WTC11 (cell line): Measurements from ENCODE around the gene EP400. TPM values are rescaled to one million over a fixed set of nuclear protein-coding genes. Genes with fewer than 3 reads are reported as not detected.

Experiments
- ATAC-seq: fragments of 200-7000 bp; cut with Tn5 transposase; 2 replicates; pipeline ENCODE4 v1.10.0; 2021; ENCODE audit warnings: mild to moderate bottlenecking, moderate library complexity
- CTCF ChIA-PET: fragments of 300-600 bp; sonication (Branson Sonifier 250); formaldehyde crosslinking; loops from one replicate; lab custom pipeline; 2021; ENCODE audit warnings: antibody characterized with exemption; lab: Charles Lee
- POLR2A ChIA-PET: fragments of 350-600 bp; sonication (Branson Sonifier 250); formaldehyde crosslinking; loops from one replicate; lab custom pipeline; 2021; ENCODE audit warnings: antibody characterized with exemption; lab: Charles Lee
- DNase-seq: peaks from one replicate; pipeline ENCODE4 v3.0.0; 2021; ENCODE audit warnings: low spot score
- H3K27ac Mint-ChIP-seq: 2 replicates; pipeline ENCODE4 v1.8.0; 2021; ENCODE audit warnings: mixed read lengths
- H3K27me3 Mint-ChIP-seq: 2 replicates; pipeline ENCODE4 v1.8.0; 2021; ENCODE audit warnings: low read depth, mild to moderate bottlenecking, moderate library complexity, mixed read lengths
- H3K36me3 Mint-ChIP-seq: 2 replicates; pipeline ENCODE4 v1.8.0; 2021; ENCODE audit warnings: mixed read lengths
- H3K4me1 Mint-ChIP-seq: 2 replicates; pipeline ENCODE4 v1.8.0; 2022; ENCODE audit warnings: mixed read lengths
- H3K4me3 Mint-ChIP-seq: 2 replicates; pipeline ENCODE4 v1.8.0; 2021; ENCODE audit warnings: mild to moderate bottlenecking, moderate library complexity, mixed read lengths
- H3K9me3 Mint-ChIP-seq: 2 replicates; pipeline ENCODE4 v1.8.0; 2021; ENCODE audit warnings: mixed read lengths
- ATF6 ChIP-seq: sonication (generic); formaldehyde crosslinking; IDR thresholded peaks from 2 replicates; pipeline ENCODE4 v1.8.1; 2023; ENCODE audit warnings: mild to moderate bottlenecking, missing genetic modification reagents
- EMX1 ChIP-seq: fragments of 250-450 bp; sonication (Bioruptor Pico); IDR thresholded peaks from 2 replicates; pipeline ENCODE4 v1.8.0; 2021; ENCODE audit warnings: mild to moderate bottlenecking
- FOXP1 ChIP-seq: sonication (generic); formaldehyde crosslinking; IDR thresholded peaks from 2 replicates; pipeline ENCODE4 v1.8.0; 2022; ENCODE audit warnings: missing genetic modification reagents, mild to moderate bottlenecking, moderate library complexity, borderline replicate concordance
- GTF2I ChIP-seq: fragments of 250-450 bp; sonication (Bioruptor Pico); conservative IDR thresholded peaks from 2 replicates; pipeline ENCODE4 v1.4.0; 2021; ENCODE audit warnings: mild to moderate bottlenecking
- IRF2 ChIP-seq: sonication (generic); formaldehyde crosslinking; IDR thresholded peaks from 2 replicates; pipeline ENCODE4 v1.8.0; 2022; ENCODE audit warnings: low read depth, missing genetic modification reagents, borderline replicate concordance
- KAT7 ChIP-seq: sonication (generic); formaldehyde crosslinking; IDR thresholded peaks from 2 replicates; pipeline ENCODE4 v1.8.1; 2023; ENCODE audit warnings: missing genetic modification reagents, mild to moderate bottlenecking, borderline replicate concordance
- NR2C2 ChIP-seq: sonication (generic); formaldehyde crosslinking; IDR thresholded peaks from 2 replicates; pipeline ENCODE4 v1.8.0; 2022; ENCODE audit warnings: mild to moderate bottlenecking, missing genetic modification reagents
- SMAD3 ChIP-seq: sonication (generic); formaldehyde crosslinking; IDR thresholded peaks from 2 replicates; pipeline ENCODE4 v1.8.0; 2022; ENCODE audit warnings: missing genetic modification reagents, mild to moderate bottlenecking, borderline replicate concordance
- TCF7 ChIP-seq: sonication (generic); formaldehyde crosslinking; IDR thresholded peaks from 2 replicates; pipeline ENCODE4 v1.8.0; 2022; ENCODE audit warnings: mild to moderate bottlenecking, low read depth, missing genetic modification reagents, moderate library complexity
- USF2 ChIP-seq: sonication (generic); formaldehyde crosslinking; IDR thresholded peaks from 2 replicates; pipeline ENCODE4 v1.8.1; 2023; ENCODE audit warnings: mild to moderate bottlenecking, missing genetic modification reagents, moderate library complexity
- ZNF416 ChIP-seq: fragments of 250-450 bp; sonication (Bioruptor Pico); IDR thresholded peaks from 2 replicates; pipeline ENCODE4 v1.9.0; 2021; ENCODE audit warnings: mild to moderate bottlenecking, inconsistent platforms
- ZNF425 ChIP-seq: fragments of 250-450 bp; sonication (Bioruptor Pico); conservative IDR thresholded peaks from 2 replicates; pipeline ENCODE4 v1.9.0; 2021; ENCODE audit warnings: mild to moderate bottlenecking
- total RNA-seq: library from RNA; stranded (reverse); gene quantifications from 3 replicates; pipeline ENCODE4 v1.2.3, GENCODE V29; 2021
- TF ChIP-seq, protein P1 (sequence below): sonication (generic); formaldehyde crosslinking; conservative IDR thresholded peaks from 2 replicates; pipeline ENCODE4 v1.8.1; 2023; ENCODE audit warnings: mild to moderate bottlenecking, low read depth, missing genetic modification reagents, moderate library complexity
- TF ChIP-seq, protein P2 (sequence below): fragments of 250-450 bp; sonication (Bioruptor Pico); IDR thresholded peaks from 2 replicates; pipeline ENCODE4 v1.9.0; 2021; ENCODE audit warnings: mild to moderate bottlenecking
- TF ChIP-seq, protein P3 (sequence below): sonication (generic); formaldehyde crosslinking; IDR thresholded peaks from 2 replicates; pipeline ENCODE4 v1.8.0; 2023; ENCODE audit warnings: mild to moderate bottlenecking, missing genetic modification reagents

The EP400 gene
- total RNA-seq, 1 experiment from 2014 or later = 75.8 TPM

DNA sequence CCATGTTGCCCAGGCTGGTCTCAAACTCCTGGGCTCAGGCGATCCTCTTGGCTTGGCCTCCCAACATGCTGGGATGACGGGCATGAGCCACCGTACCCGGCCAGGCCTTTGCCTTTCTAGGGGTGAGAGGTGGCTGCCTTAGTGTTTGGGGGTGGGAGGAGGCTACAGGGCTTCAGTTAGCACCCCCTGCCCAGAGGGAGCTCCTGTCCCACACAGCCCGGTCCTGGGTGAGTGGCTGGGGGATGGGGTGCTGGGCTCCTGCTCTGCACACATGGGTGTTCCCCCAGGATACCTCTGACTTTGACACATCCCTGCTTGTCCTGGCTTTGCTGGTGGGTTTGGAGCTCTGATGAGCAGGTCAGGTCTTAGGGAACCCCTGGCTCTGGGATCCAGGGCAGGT is 45.4 kb upstream of the EP400 start:
- TF ChIP-seq GTF2I (CRISPR knock-in tag) (no peak), KAT7 (CRISPR knock-in tag) (no peak), IRF2 (CRISPR knock-in tag) (no peak), FOXP1 (CRISPR knock-in tag) (no peak), ATF6 (no peak), TCF7 (CRISPR knock-in tag) (no peak), EMX1 (CRISPR knock-in tag) (no peak), ZNF425 (CRISPR knock-in tag) (no peak), NR2C2 (CRISPR knock-in tag) (no peak), USF2 (CRISPR knock-in tag) (no peak), ZNF416 (CRISPR knock-in tag) (no peak), SMAD3 (CRISPR knock-in tag) (no peak)
- TF ChIP-seq, protein P1, sequence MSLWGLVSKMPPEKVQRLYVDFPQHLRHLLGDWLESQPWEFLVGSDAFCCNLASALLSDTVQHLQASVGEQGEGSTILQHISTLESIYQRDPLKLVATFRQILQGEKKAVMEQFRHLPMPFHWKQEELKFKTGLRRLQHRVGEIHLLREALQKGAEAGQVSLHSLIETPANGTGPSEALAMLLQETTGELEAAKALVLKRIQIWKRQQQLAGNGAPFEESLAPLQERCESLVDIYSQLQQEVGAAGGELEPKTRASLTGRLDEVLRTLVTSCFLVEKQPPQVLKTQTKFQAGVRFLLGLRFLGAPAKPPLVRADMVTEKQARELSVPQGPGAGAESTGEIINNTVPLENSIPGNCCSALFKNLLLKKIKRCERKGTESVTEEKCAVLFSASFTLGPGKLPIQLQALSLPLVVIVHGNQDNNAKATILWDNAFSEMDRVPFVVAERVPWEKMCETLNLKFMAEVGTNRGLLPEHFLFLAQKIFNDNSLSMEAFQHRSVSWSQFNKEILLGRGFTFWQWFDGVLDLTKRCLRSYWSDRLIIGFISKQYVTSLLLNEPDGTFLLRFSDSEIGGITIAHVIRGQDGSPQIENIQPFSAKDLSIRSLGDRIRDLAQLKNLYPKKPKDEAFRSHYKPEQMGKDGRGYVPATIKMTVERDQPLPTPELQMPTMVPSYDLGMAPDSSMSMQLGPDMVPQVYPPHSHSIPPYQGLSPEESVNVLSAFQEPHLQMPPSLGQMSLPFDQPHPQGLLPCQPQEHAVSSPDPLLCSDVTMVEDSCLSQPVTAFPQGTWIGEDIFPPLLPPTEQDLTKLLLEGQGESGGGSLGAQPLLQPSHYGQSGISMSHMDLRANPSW (CRISPR knock-in tag) = no peak
- TF ChIP-seq, protein P2, sequence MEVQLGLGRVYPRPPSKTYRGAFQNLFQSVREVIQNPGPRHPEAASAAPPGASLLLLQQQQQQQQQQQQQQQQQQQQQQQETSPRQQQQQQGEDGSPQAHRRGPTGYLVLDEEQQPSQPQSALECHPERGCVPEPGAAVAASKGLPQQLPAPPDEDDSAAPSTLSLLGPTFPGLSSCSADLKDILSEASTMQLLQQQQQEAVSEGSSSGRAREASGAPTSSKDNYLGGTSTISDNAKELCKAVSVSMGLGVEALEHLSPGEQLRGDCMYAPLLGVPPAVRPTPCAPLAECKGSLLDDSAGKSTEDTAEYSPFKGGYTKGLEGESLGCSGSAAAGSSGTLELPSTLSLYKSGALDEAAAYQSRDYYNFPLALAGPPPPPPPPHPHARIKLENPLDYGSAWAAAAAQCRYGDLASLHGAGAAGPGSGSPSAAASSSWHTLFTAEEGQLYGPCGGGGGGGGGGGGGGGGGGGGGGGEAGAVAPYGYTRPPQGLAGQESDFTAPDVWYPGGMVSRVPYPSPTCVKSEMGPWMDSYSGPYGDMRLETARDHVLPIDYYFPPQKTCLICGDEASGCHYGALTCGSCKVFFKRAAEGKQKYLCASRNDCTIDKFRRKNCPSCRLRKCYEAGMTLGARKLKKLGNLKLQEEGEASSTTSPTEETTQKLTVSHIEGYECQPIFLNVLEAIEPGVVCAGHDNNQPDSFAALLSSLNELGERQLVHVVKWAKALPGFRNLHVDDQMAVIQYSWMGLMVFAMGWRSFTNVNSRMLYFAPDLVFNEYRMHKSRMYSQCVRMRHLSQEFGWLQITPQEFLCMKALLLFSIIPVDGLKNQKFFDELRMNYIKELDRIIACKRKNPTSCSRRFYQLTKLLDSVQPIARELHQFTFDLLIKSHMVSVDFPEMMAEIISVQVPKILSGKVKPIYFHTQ = no peak
- TF ChIP-seq, protein P3, sequence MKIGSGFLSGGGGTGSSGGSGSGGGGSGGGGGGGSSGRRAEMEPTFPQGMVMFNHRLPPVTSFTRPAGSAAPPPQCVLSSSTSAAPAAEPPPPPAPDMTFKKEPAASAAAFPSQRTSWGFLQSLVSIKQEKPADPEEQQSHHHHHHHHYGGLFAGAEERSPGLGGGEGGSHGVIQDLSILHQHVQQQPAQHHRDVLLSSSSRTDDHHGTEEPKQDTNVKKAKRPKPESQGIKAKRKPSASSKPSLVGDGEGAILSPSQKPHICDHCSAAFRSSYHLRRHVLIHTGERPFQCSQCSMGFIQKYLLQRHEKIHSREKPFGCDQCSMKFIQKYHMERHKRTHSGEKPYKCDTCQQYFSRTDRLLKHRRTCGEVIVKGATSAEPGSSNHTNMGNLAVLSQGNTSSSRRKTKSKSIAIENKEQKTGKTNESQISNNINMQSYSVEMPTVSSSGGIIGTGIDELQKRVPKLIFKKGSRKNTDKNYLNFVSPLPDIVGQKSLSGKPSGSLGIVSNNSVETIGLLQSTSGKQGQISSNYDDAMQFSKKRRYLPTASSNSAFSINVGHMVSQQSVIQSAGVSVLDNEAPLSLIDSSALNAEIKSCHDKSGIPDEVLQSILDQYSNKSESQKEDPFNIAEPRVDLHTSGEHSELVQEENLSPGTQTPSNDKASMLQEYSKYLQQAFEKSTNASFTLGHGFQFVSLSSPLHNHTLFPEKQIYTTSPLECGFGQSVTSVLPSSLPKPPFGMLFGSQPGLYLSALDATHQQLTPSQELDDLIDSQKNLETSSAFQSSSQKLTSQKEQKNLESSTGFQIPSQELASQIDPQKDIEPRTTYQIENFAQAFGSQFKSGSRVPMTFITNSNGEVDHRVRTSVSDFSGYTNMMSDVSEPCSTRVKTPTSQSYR (CRISPR knock-in tag) = no peak
- Mint-ChIP-seq H3K27ac (no peak overlapping the region; the same call in 1 of the 2 replicates), H3K4me1 (0 out of 2 replicates have a peak, but pooled peaks cover 3% of the 10 kb centered on the region), H3K4me3 (no peak overlapping the region), H3K36me3 (no peaks in the 10 kb centered on the region), H3K27me3 (no peaks in the 10 kb centered on the region), H3K9me3 (no peaks in the 10 kb centered on the region)
- POLR2A ChIA-PET = no interaction called here
- CTCF ChIA-PET = no interaction called here
- no peak for DNase-seq
- ATAC-seq = no peak
